GM12864 (cell line): ENCODE results near the gene RASGEF1B.

Experiments used
- DNase-seq: peaks from one replicate; pipeline ENCODE4 v3.0.0-alpha.2; 2011; ENCODE audit warnings: low read depth
- H3K4me3 ChIP-seq: 2 replicates; pipeline ENCODE4 v1.5.1; 2011; ENCODE audit warnings: mild to moderate bottlenecking, low read depth, low read length, control low read depth
- TF ChIP-seq, protein P1 (sequence below): IDR thresholded peaks from 2 replicates; pipeline ENCODE4 v1.5.1; 2011; ENCODE audit warnings: low read depth, mild to moderate bottlenecking, moderate library complexity, low read length, control low read depth, inconsistent platforms; ENCODE audit errors: missing control alignments

Gene RASGEF1B

DNA sequence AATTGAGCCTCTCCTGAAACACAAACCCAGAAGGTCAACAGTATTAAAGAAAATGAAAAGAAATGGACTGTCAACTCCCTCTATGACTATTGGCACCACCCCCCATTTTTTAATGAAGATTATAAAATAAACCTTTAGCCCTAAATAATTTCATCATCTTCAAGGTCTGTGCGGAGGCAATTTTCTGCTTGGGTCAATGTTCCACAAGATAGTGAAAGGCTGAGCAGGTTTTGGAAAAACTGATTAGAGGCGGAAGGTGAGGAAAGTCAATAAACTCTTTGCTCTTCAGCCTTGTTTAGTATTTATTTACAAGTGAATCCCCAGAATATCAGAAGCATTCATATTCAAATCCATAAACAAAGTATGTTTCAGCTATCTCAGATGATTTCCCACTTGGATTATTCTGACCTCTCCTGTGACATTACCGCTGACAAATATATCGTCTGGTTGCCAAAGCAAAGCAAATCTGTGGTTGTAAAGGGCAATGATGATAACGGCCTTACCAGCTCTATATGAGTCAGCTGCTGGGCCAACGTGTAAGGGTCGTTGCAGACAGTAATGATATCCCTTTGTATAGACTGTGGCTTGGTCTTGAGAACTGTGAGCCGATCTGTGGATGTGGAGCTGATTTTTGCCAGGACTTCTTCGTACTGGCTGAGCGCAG is 24.0 kb downstream of the RASGEF1B start:
- H3K4me3 ChIP-seq = no peak overlapping the region
- DNase-seq = no peak
- TF ChIP-seq, protein P1, sequence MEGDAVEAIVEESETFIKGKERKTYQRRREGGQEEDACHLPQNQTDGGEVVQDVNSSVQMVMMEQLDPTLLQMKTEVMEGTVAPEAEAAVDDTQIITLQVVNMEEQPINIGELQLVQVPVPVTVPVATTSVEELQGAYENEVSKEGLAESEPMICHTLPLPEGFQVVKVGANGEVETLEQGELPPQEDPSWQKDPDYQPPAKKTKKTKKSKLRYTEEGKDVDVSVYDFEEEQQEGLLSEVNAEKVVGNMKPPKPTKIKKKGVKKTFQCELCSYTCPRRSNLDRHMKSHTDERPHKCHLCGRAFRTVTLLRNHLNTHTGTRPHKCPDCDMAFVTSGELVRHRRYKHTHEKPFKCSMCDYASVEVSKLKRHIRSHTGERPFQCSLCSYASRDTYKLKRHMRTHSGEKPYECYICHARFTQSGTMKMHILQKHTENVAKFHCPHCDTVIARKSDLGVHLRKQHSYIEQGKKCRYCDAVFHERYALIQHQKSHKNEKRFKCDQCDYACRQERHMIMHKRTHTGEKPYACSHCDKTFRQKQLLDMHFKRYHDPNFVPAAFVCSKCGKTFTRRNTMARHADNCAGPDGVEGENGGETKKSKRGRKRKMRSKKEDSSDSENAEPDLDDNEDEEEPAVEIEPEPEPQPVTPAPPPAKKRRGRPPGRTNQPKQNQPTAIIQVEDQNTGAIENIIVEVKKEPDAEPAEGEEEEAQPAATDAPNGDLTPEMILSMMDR = no peak

DNA sequence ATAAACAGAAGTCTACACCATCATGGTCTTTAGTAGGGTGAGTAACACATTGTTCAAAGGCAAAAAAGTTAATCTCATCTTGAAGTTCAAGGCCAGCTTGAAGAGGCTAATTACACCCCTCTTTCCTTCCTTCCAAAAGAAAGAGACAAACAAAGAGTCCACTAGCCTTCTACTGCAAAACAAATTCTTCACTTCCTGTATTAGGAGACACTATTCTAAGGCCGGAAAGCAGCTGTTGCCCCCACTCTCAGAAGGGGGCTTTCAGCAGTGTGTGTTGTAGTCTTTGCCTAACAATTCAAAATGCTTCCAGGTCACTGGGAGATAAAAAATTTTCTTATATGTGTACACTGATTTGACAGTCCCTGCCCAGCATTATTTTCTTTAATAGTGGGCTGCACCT is 25.1 kb downstream of the RASGEF1B start:
- TF ChIP-seq, protein P1 = no peak
- DNase-seq = no peak
- no peak overlapping the region for H3K4me3 ChIP-seq

DNA sequence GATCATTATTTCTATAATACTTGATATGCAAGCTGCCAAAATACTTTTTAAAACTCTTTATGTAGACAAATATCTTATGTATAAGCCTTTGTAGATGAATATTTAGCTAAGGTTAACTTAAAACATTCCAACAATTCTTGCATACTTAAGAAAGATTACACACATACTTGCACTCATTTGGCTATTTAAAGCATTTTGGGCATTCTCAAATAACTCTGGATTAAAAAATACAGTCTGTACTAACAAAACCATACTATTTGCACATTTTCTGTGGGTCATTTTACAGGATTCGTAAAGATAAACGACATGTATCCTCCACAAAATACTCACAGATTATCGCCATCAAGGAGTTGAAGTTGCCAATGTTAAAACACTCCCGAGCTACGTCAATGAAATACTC is 26.5 kb downstream of the RASGEF1B start:
- H3K4me3 ChIP-seq = no peak overlapping the region
- TF ChIP-seq, protein P1 = no peak
- DNase-seq = no peak

GRCh38 chr4:81442484-81443085 is 29.1 kb downstream of the RASGEF1B start:
- H3K4me3 ChIP-seq = no peak overlapping the region
- TF ChIP-seq, protein P1 = no peak
- DNase-seq = no peak

- TF ChIP-seq, protein P1 = no peak
- no peak for DNase-seq
- H3K4me3 ChIP-seq = no peak overlapping the region
These were observed 30.8 kb downstream of the RASGEF1B start for GRCh38 chr4:81440949-81441348.

GRCh38 chr4:81436941-81437574 is 34.6 kb downstream of the RASGEF1B start:
- TF ChIP-seq, protein P1 = no peak
- H3K4me3 ChIP-seq = no peak overlapping the region
- no peak for DNase-seq

DNA sequence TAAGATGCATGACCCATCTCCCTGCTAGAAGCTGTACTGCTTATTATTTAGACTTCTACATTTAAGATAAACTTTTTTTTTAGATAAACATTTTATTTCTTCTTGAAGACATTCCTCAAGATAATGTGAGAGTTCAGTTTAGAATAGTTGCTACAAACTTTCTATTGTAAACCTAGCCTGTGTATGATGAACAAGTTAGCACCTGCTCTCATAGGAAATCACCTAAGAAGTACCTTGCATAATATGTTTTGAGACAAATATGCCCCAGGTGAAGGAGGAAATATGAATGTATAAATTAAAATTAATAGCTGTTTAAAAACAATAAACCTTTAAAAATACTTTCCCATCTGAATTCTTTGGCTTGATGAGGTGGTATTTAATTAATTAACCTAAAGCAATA is 35.6 kb downstream of the RASGEF1B start:
- TF ChIP-seq, protein P1 = no peak
- H3K4me3 ChIP-seq = no peak overlapping the region
- DNase-seq = no peak
